H9 (cell line): ENCODE measurements around the gene INPP5A. TPM values are rescaled to one million over a fixed set of nuclear protein-coding genes. Genes with fewer than 3 reads are reported as not detected.

ENCODE experiments used
- DNase-seq: peaks from one replicate; pipeline ENCODE4 v3.0.0-alpha.2; 2017
- H2AFZ ChIP-seq: one replicate; pipeline ENCODE4 v1.6.1; 2013; ENCODE audit warnings: mild to moderate bottlenecking, low read length, control low read depth, moderate library complexity
- H2AK5ac ChIP-seq: 2 replicates; pipeline ENCODE4 v1.6.1; 2013; ENCODE audit warnings: low read length, control low read depth, mixed read lengths; ENCODE audit not compliant: insufficient read length
- H2BK120ac ChIP-seq: one replicate; pipeline ENCODE4 v1.6.1; 2013; ENCODE audit warnings: low read depth, mild to moderate bottlenecking, low read length, control low read depth, inconsistent platforms; ENCODE audit not compliant: poor library complexity, severe bottlenecking
- H2BK12ac ChIP-seq: 2 replicates; pipeline ENCODE4 v1.6.1; 2013; ENCODE audit warnings: low read length, control low read depth, mixed read lengths, low read depth; ENCODE audit not compliant: insufficient read length
- H2BK15ac ChIP-seq: 2 replicates; pipeline ENCODE4 v1.6.1; 2013; ENCODE audit warnings: low read depth, low read length, control low read depth
- H2BK20ac ChIP-seq: one replicate; pipeline ENCODE4 v1.6.1; 2013; ENCODE audit warnings: low read depth, mild to moderate bottlenecking, low read length, control low read depth, inconsistent platforms; ENCODE audit not compliant: poor library complexity, severe bottlenecking
- H2BK5ac ChIP-seq: 2 replicates; pipeline ENCODE4 v1.6.1; 2013; ENCODE audit warnings: low read length, control low read depth, mixed read lengths; ENCODE audit not compliant: insufficient read length
- H3K14ac ChIP-seq: 2 replicates; pipeline ENCODE4 v1.6.1; 2013; ENCODE audit warnings: low read length, control low read depth; ENCODE audit not compliant: insufficient read depth
- H3K18ac ChIP-seq: 2 replicates; pipeline ENCODE4 v1.6.1; 2013; ENCODE audit warnings: low read depth, mild to moderate bottlenecking, mixed read lengths, low read length, control low read depth; ENCODE audit not compliant: insufficient read length
- H3K23ac ChIP-seq: 2 replicates; pipeline ENCODE4 v1.6.1; 2013; ENCODE audit warnings: low read length, control low read depth, mixed read lengths, low read depth; ENCODE audit not compliant: insufficient read length
- H3K23me2 ChIP-seq: 2 replicates; pipeline ENCODE4 v1.6.1; 2013; ENCODE audit warnings: low read depth, mild to moderate bottlenecking, mixed read lengths, low read length, control low read depth; ENCODE audit not compliant: insufficient read length, poor library complexity, severe bottlenecking
- H3K27ac ChIP-seq: 2 replicates; pipeline ENCODE4 v1.5.1; 2013; ENCODE audit warnings: low read length, control low read depth, mixed read lengths, low read depth; ENCODE audit not compliant: insufficient read length
- H3K27me3 ChIP-seq: 2 replicates; pipeline ENCODE4 v1.6.1; 2013; ENCODE audit warnings: low read length, control low read depth, inconsistent platforms; ENCODE audit not compliant: insufficient read depth
- H3K4ac ChIP-seq: 2 replicates; pipeline ENCODE4 v1.6.1; 2013; ENCODE audit warnings: low read depth, mild to moderate bottlenecking, control low read depth, inconsistent platforms, low read length, moderate library complexity
- H3K4me1 ChIP-seq: 2 replicates; pipeline ENCODE4 v1.6.1; 2013; ENCODE audit warnings: low read length, control low read depth, inconsistent platforms; ENCODE audit not compliant: insufficient read depth
- H3K4me2 ChIP-seq: 2 replicates; pipeline ENCODE4 v1.6.1; 2013; ENCODE audit warnings: low read length, control low read depth, mixed read lengths; ENCODE audit not compliant: insufficient read length, insufficient read depth
- H3K56ac ChIP-seq: 2 replicates; pipeline ENCODE4 v1.6.1; 2013; ENCODE audit warnings: low read depth, mild to moderate bottlenecking, mixed read lengths, low read length, control low read depth; ENCODE audit not compliant: insufficient read length
- H3K79me1 ChIP-seq: 2 replicates; pipeline ENCODE4 v1.6.1; 2013; ENCODE audit warnings: low read depth, mild to moderate bottlenecking, moderate library complexity, low read length, control low read depth, inconsistent platforms; ENCODE audit not compliant: insufficient read depth, poor library complexity, severe bottlenecking
- H3K79me2 ChIP-seq: 2 replicates; pipeline ENCODE4 v1.6.1; 2013; ENCODE audit warnings: low read length, control low read depth, inconsistent platforms; ENCODE audit not compliant: insufficient read depth
- H3K9ac ChIP-seq: 2 replicates; pipeline ENCODE4 v1.6.1; 2013; ENCODE audit warnings: low read length, control low read depth, mixed read lengths; ENCODE audit not compliant: insufficient read length; ENCODE audit errors: extremely low read depth
- H3K9me3 ChIP-seq: one replicate; pipeline ENCODE4 v1.6.1; 2013; ENCODE audit warnings: low read depth, low read length, inconsistent platforms; ENCODE audit not compliant: control insufficient read depth
- H3T11ph ChIP-seq: one replicate; pipeline ENCODE4 v1.6.1; 2013; ENCODE audit warnings: mild to moderate bottlenecking, low read length, control low read depth, inconsistent platforms
- H4K20me1 ChIP-seq: one replicate; pipeline ENCODE4 v1.6.1; 2013; ENCODE audit not compliant: control insufficient read depth, insufficient read length, insufficient read depth
- H4K5ac ChIP-seq: 2 replicates; pipeline ENCODE4 v1.6.1; 2013; ENCODE audit warnings: low read depth, mild to moderate bottlenecking, mixed read lengths, low read length, control low read depth; ENCODE audit not compliant: insufficient read length
- H4K8ac ChIP-seq: replicated peaks from 2 replicates; pipeline ENCODE4 v1.6.1; 2013; ENCODE audit warnings: low read length, control low read depth, mixed read lengths, low read depth; ENCODE audit not compliant: insufficient read length
- H4K91ac ChIP-seq: 2 replicates; pipeline ENCODE4 v1.6.1; 2013; ENCODE audit warnings: low read depth, mild to moderate bottlenecking, moderate library complexity, mixed read lengths, low read length, control low read depth; ENCODE audit not compliant: insufficient read length
- H3K27ac Mint-ChIP-seq, 3 experiments: 2 replicates in 2 of 3; 3 replicates in 1 of 3; pipeline ENCODE4 v1.8.0; 2020 to 2021; ENCODE audit warnings: mixed read lengths in 3 of 3, mild to moderate bottlenecking in 1 of 3, moderate library complexity in 1 of 3
- H3K27me3 Mint-ChIP-seq: 2 replicates; pipeline ENCODE4 v1.8.0; 2021; ENCODE audit warnings: low read depth, mild to moderate bottlenecking, moderate library complexity, mixed read lengths
- H3K36me3 Mint-ChIP-seq, 3 experiments: 2 replicates in 2 of 3; 3 replicates in 1 of 3; pipeline ENCODE4 v1.8.0; 2020 to 2021; ENCODE audit warnings: low read depth in 3 of 3, mixed read lengths in 3 of 3; ENCODE audit not compliant: insufficient read depth in 1 of 3
- H3K4me1 Mint-ChIP-seq, 2 experiments: 2 replicates each; pipeline ENCODE4 v1.8.0; 2020; ENCODE audit warnings: mixed read lengths in 2 of 2
- H3K4me3 Mint-ChIP-seq, 2 experiments: 2 replicates in 1 of 2; 3 replicates in 1 of 2; pipeline ENCODE4 v1.8.0; 2020 to 2021; ENCODE audit warnings: mild to moderate bottlenecking in 2 of 2, mixed read lengths in 2 of 2, moderate library complexity in 1 of 2
- H3K9me3 Mint-ChIP-seq, 2 experiments: 2 replicates in 1 of 2; 3 replicates in 1 of 2; pipeline ENCODE4 v1.8.0; 2020; ENCODE audit warnings: mild to moderate bottlenecking in 2 of 2, mixed read lengths in 2 of 2, moderate library complexity in 1 of 2
- WGBS: extraction: QIAGEN DNeasy Blood & Tissue Kit; methylation state at CpG from one replicate; pipeline ENCODE4 v1.1.7; 2013; ENCODE audit warnings: missing lambda C conversion rate, low lambda C conversion rate, mixed read lengths; ENCODE audit not compliant: insufficient read length; ENCODE audit errors: extremely low coverage; 5-methylcytosine and 5-hydroxymethylcytosine counted together
- total RNA-seq: library from RNA; stranded (reverse); gene quantifications from 2 replicates; pipeline ENCODE4 v1.2.1, GENCODE V29; 2021
- TF ChIP-seq, protein P1 (sequence below): fragments of 200-600 bp; sonication (generic); conservative IDR thresholded peaks from 3 replicates; pipeline ENCODE4 v1.8.0; 2021; ENCODE audit warnings: antibody characterized with exemption, mild to moderate bottlenecking

INPP5A gene
- total RNA-seq, 1 experiment from 2014 or later, result 17.7 TPM

DNA sequence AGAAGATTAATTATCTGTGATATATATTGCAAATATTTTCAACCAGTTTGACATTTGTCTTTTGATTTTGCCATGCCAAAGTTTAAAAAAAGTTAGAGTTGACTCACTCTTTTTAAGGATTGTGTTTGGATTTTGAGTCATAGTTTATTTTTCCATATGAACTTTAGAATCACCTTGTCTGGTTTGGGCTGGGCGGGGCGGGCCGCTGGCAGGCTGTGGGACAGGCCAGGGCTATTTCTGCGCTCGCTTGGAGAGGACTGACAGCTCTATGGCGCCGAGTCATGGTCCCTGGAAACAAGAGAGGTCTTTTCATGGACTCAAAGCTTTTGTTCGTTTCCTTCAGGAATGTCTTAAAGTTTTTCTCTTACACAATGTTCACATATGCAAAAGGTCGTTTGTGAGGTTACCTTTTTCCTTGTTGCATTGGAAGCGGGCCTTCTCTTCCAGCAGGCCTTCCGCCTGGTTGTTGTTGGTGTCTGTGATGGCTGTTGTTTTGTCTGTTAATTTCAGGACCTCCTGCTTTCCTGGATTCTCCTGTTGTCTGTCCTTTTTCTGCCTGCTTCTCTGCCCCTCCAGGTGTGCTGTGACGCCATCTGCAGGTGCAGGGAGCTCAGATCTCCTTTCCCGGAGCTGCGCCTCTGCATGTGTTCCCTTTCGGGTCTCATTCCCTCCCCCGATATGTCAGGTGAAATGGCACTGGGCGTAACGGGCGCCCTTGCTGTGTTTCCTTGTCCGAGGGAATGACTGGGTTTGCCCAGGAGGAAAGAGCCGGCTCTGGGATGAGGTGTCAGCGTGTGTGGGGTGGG, 53.8 kb downstream of the INPP5A start:
- no peak overlapping the region for H2BK15ac ChIP-seq
- H2BK20ac ChIP-seq, result no peak overlapping the region
- H2BK12ac ChIP-seq, result no peak overlapping the region
- H3K9ac ChIP-seq, result no peak overlapping the region
- no peak overlapping the region for H3K18ac ChIP-seq
- H3K4me1 ChIP-seq, result no peaks in the 10 kb centered on the region
- Mint-ChIP-seq H3K9me3 (no peaks in the 10 kb centered on the region; a peak in 2 of 5 replicates), H3K36me3 (no peaks in the 10 kb centered on the region; a peak in 1 of 7 replicates), H3K4me3 (no peak overlapping the region), H3K27me3 (peaks cover 10% of the 10 kb centered on the region; the same call in 1 of the 2 replicates), H3K4me1 (peaks cover 13 to 14% of the 10 kb centered on the region in 2 experiments), H3K27ac (peak overlapping the region in 2 of 3 experiments; percentile 57 to 61; a peak in 4 of 7 replicates)
- no peak overlapping the region for H2BK5ac ChIP-seq
- DNase-seq, result peak; percentile 75
- H3K23me2 ChIP-seq, result no peaks in the 10 kb centered on the region
- TF ChIP-seq, protein P1, sequence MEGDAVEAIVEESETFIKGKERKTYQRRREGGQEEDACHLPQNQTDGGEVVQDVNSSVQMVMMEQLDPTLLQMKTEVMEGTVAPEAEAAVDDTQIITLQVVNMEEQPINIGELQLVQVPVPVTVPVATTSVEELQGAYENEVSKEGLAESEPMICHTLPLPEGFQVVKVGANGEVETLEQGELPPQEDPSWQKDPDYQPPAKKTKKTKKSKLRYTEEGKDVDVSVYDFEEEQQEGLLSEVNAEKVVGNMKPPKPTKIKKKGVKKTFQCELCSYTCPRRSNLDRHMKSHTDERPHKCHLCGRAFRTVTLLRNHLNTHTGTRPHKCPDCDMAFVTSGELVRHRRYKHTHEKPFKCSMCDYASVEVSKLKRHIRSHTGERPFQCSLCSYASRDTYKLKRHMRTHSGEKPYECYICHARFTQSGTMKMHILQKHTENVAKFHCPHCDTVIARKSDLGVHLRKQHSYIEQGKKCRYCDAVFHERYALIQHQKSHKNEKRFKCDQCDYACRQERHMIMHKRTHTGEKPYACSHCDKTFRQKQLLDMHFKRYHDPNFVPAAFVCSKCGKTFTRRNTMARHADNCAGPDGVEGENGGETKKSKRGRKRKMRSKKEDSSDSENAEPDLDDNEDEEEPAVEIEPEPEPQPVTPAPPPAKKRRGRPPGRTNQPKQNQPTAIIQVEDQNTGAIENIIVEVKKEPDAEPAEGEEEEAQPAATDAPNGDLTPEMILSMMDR, result peak; percentile 59; the same call in 2 of the 3 replicates
- H2AK5ac ChIP-seq, result no peak overlapping the region
- H3K27me3 ChIP-seq, result no peaks in the 10 kb centered on the region
- no peak overlapping the region for H3K14ac ChIP-seq
- H3K9me3 ChIP-seq, result no peaks in the 10 kb centered on the region
- H3K79me1 ChIP-seq, result no peaks in the 10 kb centered on the region
- no peaks in the 10 kb centered on the region for H4K20me1 ChIP-seq
- H2BK120ac ChIP-seq, result no peak overlapping the region
- H3K23ac ChIP-seq, result no peak overlapping the region
- H2AFZ ChIP-seq, result no peak overlapping the region
- H4K91ac ChIP-seq, result no peak overlapping the region
- H3K27ac ChIP-seq, result no peak overlapping the region
- H3K56ac ChIP-seq, result no peak overlapping the region
- H3K79me2 ChIP-seq, result no peaks in the 10 kb centered on the region; the same call in 1 of the 2 replicates
- H3K4ac ChIP-seq, result no peak overlapping the region
- WGBS, result no CpG with 5 or more reads among the region's 22 CpGs
- H3T11ph ChIP-seq, result no peak overlapping the region
- no peak overlapping the region for H3K4me2 ChIP-seq
- H4K8ac ChIP-seq, result no peak overlapping the region
- H4K5ac ChIP-seq, result no peak overlapping the region
